ENCODE results near the gene ATP6V1F.

- TF ChIP-seq, protein P1, sequence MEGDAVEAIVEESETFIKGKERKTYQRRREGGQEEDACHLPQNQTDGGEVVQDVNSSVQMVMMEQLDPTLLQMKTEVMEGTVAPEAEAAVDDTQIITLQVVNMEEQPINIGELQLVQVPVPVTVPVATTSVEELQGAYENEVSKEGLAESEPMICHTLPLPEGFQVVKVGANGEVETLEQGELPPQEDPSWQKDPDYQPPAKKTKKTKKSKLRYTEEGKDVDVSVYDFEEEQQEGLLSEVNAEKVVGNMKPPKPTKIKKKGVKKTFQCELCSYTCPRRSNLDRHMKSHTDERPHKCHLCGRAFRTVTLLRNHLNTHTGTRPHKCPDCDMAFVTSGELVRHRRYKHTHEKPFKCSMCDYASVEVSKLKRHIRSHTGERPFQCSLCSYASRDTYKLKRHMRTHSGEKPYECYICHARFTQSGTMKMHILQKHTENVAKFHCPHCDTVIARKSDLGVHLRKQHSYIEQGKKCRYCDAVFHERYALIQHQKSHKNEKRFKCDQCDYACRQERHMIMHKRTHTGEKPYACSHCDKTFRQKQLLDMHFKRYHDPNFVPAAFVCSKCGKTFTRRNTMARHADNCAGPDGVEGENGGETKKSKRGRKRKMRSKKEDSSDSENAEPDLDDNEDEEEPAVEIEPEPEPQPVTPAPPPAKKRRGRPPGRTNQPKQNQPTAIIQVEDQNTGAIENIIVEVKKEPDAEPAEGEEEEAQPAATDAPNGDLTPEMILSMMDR (IDR thresholded peaks at IDR 0.05) = no peak
- TF ChIP-seq POLR2A (IDR thresholded peaks at IDR 0.05) = no peak
These were observed 16.8 kb downstream of the ATP6V1F start for GRCh38 chr7:128879461-128879938.

Data from thyroid gland (tissue), 4 donors.